Measurements from ENCODE around the gene PPP2R2C.

The PPP2R2C gene

GRCh38 chr4:6347511-6348045 lies 124.8 kb downstream of the PPP2R2C start:
- no peak for DNase-seq (ENCODE audit: low read depth in 4 of 4, low spot score in 1 of 4)

DNA sequence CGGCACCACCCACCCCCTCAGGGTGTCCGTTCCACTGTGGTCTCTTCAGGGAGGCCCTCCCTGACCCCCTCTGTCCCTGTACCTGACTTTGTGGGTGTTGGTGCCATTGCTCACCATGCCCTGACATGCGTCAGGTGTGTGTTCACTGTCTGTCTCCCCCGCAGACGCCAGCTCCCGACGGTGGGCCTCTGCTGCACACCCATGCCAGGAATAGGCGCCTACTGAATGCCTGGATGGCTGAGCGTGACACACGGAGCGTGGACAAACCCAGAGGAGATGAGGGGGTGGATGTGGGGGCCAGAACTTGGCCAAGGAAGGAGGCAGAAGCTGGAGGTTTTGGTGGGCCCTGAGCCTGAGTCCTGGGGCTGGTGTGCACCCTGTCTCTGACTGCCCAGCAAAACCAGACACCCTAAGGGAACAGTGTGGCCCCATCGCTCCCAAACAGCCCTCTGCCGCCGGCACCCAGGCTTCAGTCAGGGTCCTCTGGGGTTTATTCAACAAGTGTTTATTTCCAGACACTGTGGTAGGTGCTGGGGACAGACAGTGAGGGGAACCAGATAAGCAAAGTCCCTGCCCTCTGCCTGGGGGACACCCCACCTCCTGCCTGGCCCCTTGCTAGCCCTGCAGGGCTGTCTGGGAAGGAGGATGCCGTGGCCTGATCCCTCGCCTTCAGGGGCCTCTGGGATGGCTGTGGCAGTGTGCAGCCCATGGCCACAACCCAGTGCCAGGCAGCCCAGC lies 125.9 kb downstream of the PPP2R2C start:
- DNase-seq (ENCODE audit: low read depth in 4 of 4, low spot score in 1 of 4): no peak

GRCh38 chr4:6345866-6346265 lies 126.5 kb downstream of the PPP2R2C start:
- no peak for DNase-seq (ENCODE audit: low read depth in 4 of 4, low spot score in 1 of 4)

GRCh38 chr4:6345096-6345830 lies 127.2 kb downstream of the PPP2R2C start:
- no peak for DNase-seq (ENCODE audit: low read depth in 4 of 4, low spot score in 1 of 4)

DNA sequence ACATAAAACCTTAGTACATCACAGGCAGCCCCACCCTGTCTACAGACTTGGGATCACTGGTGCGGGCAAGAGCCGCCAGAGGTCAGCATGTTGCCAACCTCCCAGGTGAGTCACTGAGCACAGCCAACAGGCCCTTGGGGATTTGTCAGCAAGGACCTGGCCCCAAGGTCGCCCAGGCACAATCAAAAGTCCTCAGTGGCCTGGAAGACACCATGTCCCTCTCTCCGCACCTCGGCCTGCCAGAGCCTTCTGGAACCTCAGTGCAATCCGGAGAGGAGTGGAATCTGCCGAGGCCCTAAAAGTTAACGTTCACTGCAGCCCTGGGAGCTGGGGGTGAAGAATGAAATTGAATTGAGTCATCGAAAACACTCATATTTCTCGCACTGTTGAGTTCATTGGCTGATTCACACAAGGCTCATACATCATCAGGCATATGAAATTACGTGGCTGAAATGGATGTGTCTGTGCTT lies 128.4 kb downstream of the PPP2R2C start:
- DNase-seq (ENCODE audit: low read depth in 4 of 4, low spot score in 1 of 4): no peak

- DNase-seq (ENCODE audit: low read depth in 4 of 4, low spot score in 1 of 4): no peak
Measured at GRCh38 chr4:6342530-6343293, 129.7 kb downstream of the PPP2R2C start.

DNA sequence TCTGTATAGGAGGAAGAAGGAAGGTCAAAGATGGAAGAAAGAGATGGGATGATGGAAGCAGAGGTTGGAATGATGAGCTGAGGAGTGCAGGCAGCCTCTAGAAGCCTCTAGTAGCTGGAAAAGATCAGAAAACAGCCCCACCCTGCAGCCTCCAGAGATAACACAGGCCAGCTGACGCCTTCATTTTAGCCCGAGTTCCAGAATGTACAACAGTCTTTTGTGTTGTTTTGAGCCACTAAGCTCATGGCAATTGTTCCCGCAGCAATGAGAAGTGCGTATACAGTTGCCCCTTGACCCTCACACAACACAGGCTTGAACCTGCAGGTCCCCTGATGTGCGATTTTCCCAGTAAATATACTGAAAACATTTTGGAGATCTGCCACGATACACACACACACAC lies 130.7 kb downstream of the PPP2R2C start:
- no peak for DNase-seq (ENCODE audit: low read depth in 4 of 4, low spot score in 1 of 4)

DNA sequence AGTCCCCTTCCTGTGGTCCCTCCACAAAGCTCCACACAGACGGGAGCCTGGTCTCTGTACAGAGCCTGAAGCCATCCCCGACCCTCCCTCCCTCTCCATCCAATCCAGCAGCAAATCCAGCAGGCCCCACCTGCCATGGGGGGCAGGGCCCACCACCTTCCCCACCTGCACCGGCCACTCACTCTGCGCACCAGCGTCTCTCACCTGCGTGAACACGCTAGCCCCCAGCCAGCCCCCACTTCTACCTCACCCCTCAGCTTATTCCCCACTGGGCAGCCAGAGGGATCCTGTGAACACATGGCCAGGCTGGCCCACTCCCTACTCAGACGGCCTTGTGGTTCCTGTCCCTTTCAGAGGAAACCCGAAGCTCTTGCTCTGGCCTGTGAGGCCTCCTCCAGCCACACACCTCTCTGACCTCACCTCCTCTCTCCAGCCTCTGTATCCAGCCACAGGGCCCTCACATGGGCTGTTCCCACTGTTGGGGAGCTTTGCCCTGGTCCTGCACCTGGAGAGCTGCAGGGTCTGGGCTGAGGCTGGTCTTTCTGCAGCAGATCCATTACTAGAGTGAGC lies 131.9 kb downstream of the PPP2R2C start:
- DNase-seq (ENCODE audit: low read depth in 4 of 4, low spot score in 1 of 4): no peak

- no peak for DNase-seq (ENCODE audit: low read depth in 4 of 4, low spot score in 1 of 4)
Measured at GRCh38 chr4:6339818-6340445, 132.5 kb downstream of the PPP2R2C start.

GRCh38 chr4:6338951-6339817 lies 133.2 kb downstream of the PPP2R2C start:
- DNase-seq (ENCODE audit: low read depth in 4 of 4, low spot score in 1 of 4): no peak

DNA sequence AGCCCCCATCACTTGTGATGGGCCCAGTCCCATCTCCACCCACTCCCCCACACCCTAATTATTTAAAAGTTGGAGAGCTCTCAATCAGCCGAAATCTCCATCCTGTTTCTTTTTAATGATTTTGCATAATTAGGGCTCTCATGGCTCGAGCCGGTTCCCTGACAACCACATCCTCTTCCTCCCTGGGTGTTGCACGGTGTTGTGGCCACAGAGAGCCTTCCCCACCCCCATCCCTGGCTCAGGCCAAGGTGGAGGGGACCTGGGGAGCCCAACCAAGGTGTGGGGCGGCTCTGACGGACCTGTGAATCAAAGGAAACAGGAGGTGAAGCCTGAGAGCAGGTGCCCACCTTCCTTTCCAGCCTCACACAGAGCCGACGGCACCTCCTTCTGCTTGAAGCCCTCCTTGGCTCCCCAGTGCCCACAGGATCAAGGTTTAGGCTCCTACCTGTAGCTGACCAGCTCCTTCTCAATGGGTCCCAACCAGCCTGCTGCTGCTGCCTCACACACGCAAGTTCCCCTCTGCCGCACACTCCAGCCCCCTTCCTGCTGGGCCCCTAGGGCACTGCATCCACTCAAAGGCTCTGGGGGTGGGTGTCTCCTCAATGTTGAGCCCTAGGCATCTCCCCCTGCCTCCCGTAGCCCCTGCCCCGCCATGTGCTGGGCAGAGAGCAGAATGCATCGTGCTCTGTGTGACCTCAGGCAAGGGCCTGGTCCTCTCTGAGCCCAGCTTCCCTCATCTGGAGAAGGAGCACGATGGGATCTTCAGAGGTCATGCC lies 134.1 kb downstream of the PPP2R2C start:
- DNase-seq (ENCODE audit: low read depth in 4 of 4, low spot score in 1 of 4): no peak

DNA sequence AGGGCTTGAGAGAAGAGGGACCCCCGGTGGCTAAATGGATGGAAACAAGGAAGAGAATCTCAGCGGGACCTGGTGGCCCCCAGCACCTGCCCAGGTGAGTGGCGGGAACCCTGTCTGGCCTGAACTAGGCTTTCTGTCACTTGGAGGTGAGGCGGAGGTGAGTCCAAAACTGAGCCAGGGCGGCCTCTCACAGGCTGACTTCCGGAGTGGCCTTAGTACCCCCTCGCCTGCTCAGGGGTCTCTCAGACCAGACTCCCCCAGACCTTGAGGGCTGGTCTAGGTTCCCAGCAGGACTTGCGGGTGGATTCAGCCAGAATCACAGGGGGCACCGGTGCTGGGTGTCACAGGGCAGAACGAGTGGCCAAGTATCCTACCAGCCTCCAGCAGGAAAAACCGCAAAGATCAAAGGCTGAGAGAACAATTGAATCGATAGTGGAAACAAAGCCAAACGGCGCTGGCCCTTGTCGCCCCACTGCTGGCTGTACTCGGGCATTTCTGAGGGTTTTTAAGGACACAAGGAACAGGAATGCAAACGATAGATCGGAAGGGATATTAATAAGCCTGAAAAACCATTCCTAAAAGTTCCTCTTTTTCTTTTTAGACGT lies 135.0 kb downstream of the PPP2R2C start:
- DNase-seq (ENCODE audit: low read depth in 4 of 4, low spot score in 1 of 4): no peak

DNA sequence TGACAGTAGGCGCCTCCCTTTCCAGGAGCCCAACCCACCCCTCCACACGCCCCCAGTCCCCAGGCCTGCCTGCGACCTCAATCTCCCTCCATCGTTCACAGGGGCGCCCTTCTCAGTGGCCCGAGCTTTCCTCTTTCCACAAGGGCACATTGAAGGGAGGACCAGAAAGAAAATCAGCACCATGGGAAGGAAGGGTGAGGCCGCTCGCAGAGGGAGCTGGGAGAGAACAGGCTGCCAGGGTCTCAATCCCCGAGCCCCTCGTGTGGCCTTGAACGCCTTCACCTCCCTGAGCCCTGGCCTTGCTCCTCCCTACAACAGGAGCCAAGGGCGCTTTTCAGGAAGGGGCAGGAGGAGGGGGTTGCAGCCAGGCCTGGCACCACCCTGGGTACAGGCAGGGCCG lies 136.2 kb downstream of the PPP2R2C start:
- no peak for DNase-seq (ENCODE audit: low read depth in 4 of 4, low spot score in 1 of 4)

DNA sequence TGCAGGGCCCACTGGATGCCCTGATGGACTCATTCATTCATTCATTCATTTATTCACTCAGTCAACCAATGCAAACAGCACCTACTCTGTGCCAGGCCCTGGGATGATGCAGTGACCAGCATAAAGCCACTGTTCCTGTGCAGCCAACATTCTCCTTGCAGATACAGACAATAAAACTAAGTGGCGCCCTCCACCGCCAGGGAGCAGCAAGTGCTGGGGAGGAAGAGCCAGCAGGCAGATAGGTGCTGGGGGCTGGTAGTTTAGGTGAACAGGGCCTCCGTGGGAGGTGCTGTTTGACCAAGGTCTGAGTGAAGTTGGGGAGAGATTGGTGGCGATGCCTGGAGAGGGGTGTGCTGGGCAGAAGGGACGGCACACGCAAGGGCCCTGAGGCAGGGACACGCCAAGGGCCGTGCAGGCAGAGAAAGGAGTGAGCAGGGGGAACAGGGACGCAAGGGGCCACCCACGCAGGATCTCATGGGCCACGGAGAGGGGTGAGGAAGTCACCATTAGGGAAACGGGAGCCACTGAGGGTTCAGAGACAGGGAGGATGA lies 137.3 kb downstream of the PPP2R2C start:
- no peak for DNase-seq (ENCODE audit: low read depth in 4 of 4, low spot score in 1 of 4)

DNA sequence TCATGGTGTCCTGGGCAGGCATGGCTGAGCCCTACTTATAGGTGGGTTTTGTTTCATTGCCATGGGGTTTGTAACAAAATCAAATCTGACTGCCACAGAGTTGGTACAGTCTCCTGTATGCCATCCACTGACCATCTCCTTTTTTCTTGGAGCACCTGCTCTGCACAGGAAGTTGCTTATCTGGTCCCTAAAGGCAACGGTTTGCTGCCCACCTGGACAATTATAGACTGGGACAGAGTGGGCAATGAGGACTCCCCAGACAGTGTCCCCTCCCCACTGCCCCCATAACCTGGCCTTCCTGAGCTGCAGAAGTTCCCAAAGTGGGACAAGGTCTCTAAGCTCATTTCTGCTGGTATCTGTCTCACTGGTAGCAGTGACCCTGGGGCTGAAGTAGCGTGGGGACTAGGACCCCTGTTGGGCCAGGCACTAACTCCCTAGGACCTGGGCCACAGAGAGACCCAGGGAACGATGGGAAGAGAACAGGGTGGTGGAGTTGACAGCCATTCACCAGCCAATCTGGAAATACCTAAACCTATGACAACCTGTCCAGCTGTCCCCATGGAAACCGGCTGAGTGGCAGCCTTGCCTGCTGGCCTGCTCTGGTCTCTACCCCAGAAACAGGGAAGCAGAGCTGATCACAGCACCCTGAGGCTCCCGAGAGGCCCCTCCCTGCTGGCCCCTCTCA lies 138.1 kb downstream of the PPP2R2C start:
- no peak for DNase-seq (ENCODE audit: low read depth in 4 of 4, low spot score in 1 of 4)

- no peak for DNase-seq (ENCODE audit: low read depth in 4 of 4, low spot score in 1 of 4)
Measured at GRCh38 chr4:6333301-6334202, 138.9 kb downstream of the PPP2R2C start.

DNA sequence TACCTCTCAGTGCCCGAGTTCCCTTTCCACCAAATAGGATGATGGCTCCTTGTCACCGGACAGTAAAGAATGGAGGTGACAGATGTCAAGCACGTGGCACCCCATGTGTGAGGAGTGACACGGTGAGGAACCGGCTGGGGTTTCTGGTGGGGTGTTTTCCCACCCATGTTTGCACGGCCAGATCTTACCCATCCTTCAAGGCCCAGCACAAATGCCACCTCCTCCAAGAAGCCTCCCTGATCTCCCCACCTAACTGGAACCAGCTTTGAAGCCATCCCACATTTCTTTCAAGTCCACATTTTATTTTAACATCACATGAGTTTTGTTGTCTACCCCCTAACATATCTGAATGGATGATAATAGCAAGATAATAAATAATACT lies 139.8 kb downstream of the PPP2R2C start:
- DNase-seq (ENCODE audit: low read depth in 4 of 4, low spot score in 1 of 4): no peak
